ENCODE measurements around the gene NEURL1B.

- no peak for TF ChIP-seq CTCF (IDR thresholded peaks at IDR 0.05)
- no peak for TF ChIP-seq POLR2AphosphoS5 (IDR thresholded peaks at IDR 0.05; ENCODE audit: insufficient read depth in 1 of 2, low read depth in 1 of 2)
Measured at GRCh38 chr5:172692451-172692850, 51.4 kb downstream of the NEURL1B start.
